Measurements from ENCODE around the gene ALK. TPM values are rescaled to one million over a fixed set of nuclear protein-coding genes. Genes with fewer than 3 reads are reported as not detected.

The ALK gene
- total and polyA plus RNA-seq, 2 donors (not counting 1 experiment from before 2014, with no cell fraction given): not detected

DNA sequence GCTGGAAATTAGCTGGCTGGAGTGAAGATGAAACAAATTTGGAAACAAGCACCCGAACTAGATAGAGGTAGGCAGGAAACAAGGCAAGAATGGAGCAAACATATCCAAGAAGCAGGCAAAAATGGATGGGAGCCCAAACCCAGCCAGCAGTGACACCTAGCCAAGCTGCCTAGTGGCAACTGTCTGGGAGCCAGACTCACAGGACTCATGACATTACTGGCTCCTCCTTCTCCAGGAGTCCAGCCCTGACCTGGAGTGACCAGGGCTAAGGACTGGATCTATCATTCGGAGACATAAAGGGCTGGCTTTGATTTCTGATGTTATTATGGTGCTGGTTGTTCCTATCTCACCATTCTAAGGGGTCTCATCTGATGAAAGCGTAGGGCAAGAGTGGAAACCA, 21.3 kb upstream of the ALK start:
- Histone ChIP-seq H3K9me3 (ENCODE audit: control extremely low read depth in 1 of 3, control insufficient read depth in 2 of 3, insufficient read depth in 1 of 3, low read length in 2 of 3) (peaks cover 0 to 11% (median 0%) of the 10 kb centered on the region in 3 donors), H3K79me2 (ENCODE audit: control insufficient read depth, insufficient read depth, low read length) (no peaks in the 10 kb centered on the region), H3K9ac (ENCODE audit: low read length) (no peak overlapping the region), H3K27ac (ENCODE audit: low read length in 2 of 2) (no peak overlapping the region), H4K20me1 (ENCODE audit: control insufficient read depth, insufficient read depth, low read length, poor library complexity, severe bottlenecking) (no peaks in the 10 kb centered on the region), H3K27me3 (replicated peaks in 1 of 4; ENCODE audit: control extremely low read depth in 1 of 4, control insufficient read depth in 3 of 4, insufficient read depth in 4 of 4, low read length in 3 of 4) (no peaks in the 10 kb centered on the region), H2AFZ (ENCODE audit: insufficient read depth, low read depth, low read length, poor library complexity, severe bottlenecking) (no peak overlapping the region), H3K4me1 (ENCODE audit: control insufficient read depth in 2 of 2, insufficient read depth in 2 of 2, low read length in 2 of 2) (no peaks in the 10 kb centered on the region), H3K36me3 (replicated peaks in 1 of 2; ENCODE audit: control extremely low read depth in 1 of 2, control insufficient read depth in 1 of 2, extremely low read depth in 1 of 2, insufficient read depth in 2 of 2, low read length in 1 of 2) (no peaks in the 10 kb centered on the region), H3K4me3 (ENCODE audit: control extremely low read depth in 1 of 5, extremely low read depth in 1 of 5, insufficient read depth in 1 of 5, low read depth in 2 of 5, low read length in 4 of 5) (no peak overlapping the region), H3K4me2 (replicated peaks; ENCODE audit: low read depth, low read length, poor library complexity, severe bottlenecking) (no peak overlapping the region)
- 100% methylated on average over 1 of the region's 3 CpGs for WGBS (ENCODE audit: insufficient coverage)
- H3K27ac Mint-ChIP-seq: no peak overlapping the region
- ChIA-PET POLR2A (no interaction called here), CTCF (no interaction called here)
- no peak for ATAC-seq (ENCODE audit: low read depth)
- H3K9me3 Mint-ChIP-seq (ENCODE audit: insufficient read depth): peaks cover 2% of the 10 kb centered on the region
- H3K4me3 Mint-ChIP-seq: no peak overlapping the region
- no peak for TF ChIP-seq EZH2 (IDR thresholded peaks at IDR 0.05; ENCODE audit: borderline replicate concordance, insufficient read depth, low read depth, low read length, poor library complexity, severe bottlenecking)
- peaks cover 8% of the 10 kb centered on the region for H3K27me3 Mint-ChIP-seq
- H3K4me1 Mint-ChIP-seq: no peaks in the 10 kb centered on the region
- no peak for DNase-seq
- intact Hi-C loops (cut with micrococcal nuclease): no loop called here

DNA sequence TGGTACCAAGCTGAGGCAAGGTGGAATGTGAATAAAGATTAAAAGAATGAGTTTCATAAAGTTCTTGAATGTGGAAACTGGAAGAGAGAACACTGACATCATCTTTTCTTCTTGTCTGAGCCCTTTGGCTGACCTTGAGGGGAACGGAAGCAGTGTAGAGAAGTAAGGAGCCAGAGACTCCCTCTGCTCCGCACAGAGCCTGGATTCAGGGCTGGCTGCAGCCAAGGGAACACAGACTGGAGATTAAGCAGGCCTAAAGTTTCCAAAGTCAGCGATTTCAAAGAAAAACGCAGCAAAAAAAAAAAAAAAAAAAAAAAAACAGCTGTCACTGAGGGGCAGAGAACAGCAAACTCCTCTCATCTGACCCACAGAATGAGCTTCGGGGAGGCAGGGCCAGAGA, 19.3 kb upstream of the ALK start:
- Histone ChIP-seq H3K27me3 (replicated peaks in 1 of 4; ENCODE audit: control extremely low read depth in 1 of 4, control insufficient read depth in 3 of 4, insufficient read depth in 4 of 4, low read length in 3 of 4) (peaks cover 0 to 2% (median 0%) of the 10 kb centered on the region in 4 experiments), H3K4me1 (ENCODE audit: control insufficient read depth in 2 of 2, insufficient read depth in 2 of 2, low read length in 2 of 2) (no peaks in the 10 kb centered on the region), H3K4me2 (replicated peaks; ENCODE audit: low read depth, low read length, poor library complexity, severe bottlenecking) (no peak overlapping the region), H2AFZ (ENCODE audit: insufficient read depth, low read depth, low read length, poor library complexity, severe bottlenecking) (no peak overlapping the region), H3K4me3 (ENCODE audit: control extremely low read depth in 1 of 5, extremely low read depth in 1 of 5, insufficient read depth in 1 of 5, low read depth in 2 of 5, low read length in 4 of 5) (no peak overlapping the region), H3K27ac (ENCODE audit: low read length in 2 of 2) (no peak overlapping the region), H3K9me3 (ENCODE audit: control extremely low read depth in 1 of 3, control insufficient read depth in 2 of 3, insufficient read depth in 1 of 3, low read length in 2 of 3) (peaks cover 0 to 11% (median 0%) of the 10 kb centered on the region in 3 donors), H4K20me1 (ENCODE audit: control insufficient read depth, insufficient read depth, low read length, poor library complexity, severe bottlenecking) (no peaks in the 10 kb centered on the region), H3K9ac (ENCODE audit: low read length) (no peak overlapping the region), H3K79me2 (ENCODE audit: control insufficient read depth, insufficient read depth, low read length) (no peaks in the 10 kb centered on the region), H3K36me3 (replicated peaks in 1 of 2; ENCODE audit: control extremely low read depth in 1 of 2, control insufficient read depth in 1 of 2, extremely low read depth in 1 of 2, insufficient read depth in 2 of 2, low read length in 1 of 2) (no peaks in the 10 kb centered on the region)
- intact Hi-C loops (cut with micrococcal nuclease): no loop called here
- no peak overlapping the region for H3K4me3 Mint-ChIP-seq
- WGBS (ENCODE audit: insufficient coverage): 100% methylated on average over 2 of the region's 5 CpGs
- ATAC-seq (ENCODE audit: low read depth): no peak
- peaks cover 8% of the 10 kb centered on the region for H3K27me3 Mint-ChIP-seq
- peaks cover 2% of the 10 kb centered on the region for H3K9me3 Mint-ChIP-seq (ENCODE audit: insufficient read depth)
- no peaks in the 10 kb centered on the region for H3K4me1 Mint-ChIP-seq
- no peak for DNase-seq
- ChIA-PET POLR2A (no interaction called here), CTCF (interaction anchor here (1.2 kb wide), 1 partner anchor 17 kb away, joined by 3 read pairs; no protein-coding TSS in a partner anchor)
- H3K27ac Mint-ChIP-seq: no peak overlapping the region
- TF ChIP-seq, protein P1, sequence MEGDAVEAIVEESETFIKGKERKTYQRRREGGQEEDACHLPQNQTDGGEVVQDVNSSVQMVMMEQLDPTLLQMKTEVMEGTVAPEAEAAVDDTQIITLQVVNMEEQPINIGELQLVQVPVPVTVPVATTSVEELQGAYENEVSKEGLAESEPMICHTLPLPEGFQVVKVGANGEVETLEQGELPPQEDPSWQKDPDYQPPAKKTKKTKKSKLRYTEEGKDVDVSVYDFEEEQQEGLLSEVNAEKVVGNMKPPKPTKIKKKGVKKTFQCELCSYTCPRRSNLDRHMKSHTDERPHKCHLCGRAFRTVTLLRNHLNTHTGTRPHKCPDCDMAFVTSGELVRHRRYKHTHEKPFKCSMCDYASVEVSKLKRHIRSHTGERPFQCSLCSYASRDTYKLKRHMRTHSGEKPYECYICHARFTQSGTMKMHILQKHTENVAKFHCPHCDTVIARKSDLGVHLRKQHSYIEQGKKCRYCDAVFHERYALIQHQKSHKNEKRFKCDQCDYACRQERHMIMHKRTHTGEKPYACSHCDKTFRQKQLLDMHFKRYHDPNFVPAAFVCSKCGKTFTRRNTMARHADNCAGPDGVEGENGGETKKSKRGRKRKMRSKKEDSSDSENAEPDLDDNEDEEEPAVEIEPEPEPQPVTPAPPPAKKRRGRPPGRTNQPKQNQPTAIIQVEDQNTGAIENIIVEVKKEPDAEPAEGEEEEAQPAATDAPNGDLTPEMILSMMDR (IDR thresholded peaks at IDR 0.05): no peak
- TF ChIP-seq EZH2 (IDR thresholded peaks at IDR 0.05; ENCODE audit: borderline replicate concordance, insufficient read depth, low read depth, low read length, poor library complexity, severe bottlenecking): no peak
